Prostate gland (tissue), 2 donors: ENCODE measurements around the gene TMEM253. TPM values are rescaled to one million over a fixed set of nuclear protein-coding genes. Genes with fewer than 3 reads are reported as not detected.
A peak's percentile ranks its signal among the peaks of the same experiment; 100 is the strongest.

Source experiments
- DNase-seq: peaks from one replicate; pipeline ENCODE4 v3.0.0-alpha.2; 2019; ENCODE audit warnings: low spot score
- H3K27ac ChIP-seq, 2 donors: fragments of 200-600 bp; sonication (generic); 2 replicates each; pipeline ENCODE4 v1.5.1; 2017 to 2019
- H3K27me3 ChIP-seq: fragments of 200-600 bp; sonication (generic); replicated peaks from 2 replicates; pipeline ENCODE4 v1.5.1; 2019; ENCODE audit not compliant: insufficient read depth
- H3K36me3 ChIP-seq, 2 donors: fragments of 200-600 bp; sonication (generic); 1 replicate in 1 of 2; 2 replicates in 1 of 2; pipeline versions ENCODE4 v1.5.1 to v1.8.1; 2017 to 2019
- H3K4me1 ChIP-seq: fragments of 200-600 bp; sonication (generic); replicated peaks from 2 replicates; pipeline ENCODE4 v1.5.1; 2019
- H3K4me3 ChIP-seq, 2 donors: fragments of 200-600 bp; sonication (generic); 2 replicates each; pipeline ENCODE4 v1.5.1; 2017 to 2019
- H3K9me3 ChIP-seq: fragments of 200-600 bp; sonication (generic); 2 replicates; pipeline ENCODE4 v1.5.1; 2017
- CTCF ChIP-seq, 4 experiments: fragments of 200-600 bp in 2 of 4; fragments of 450-650 bp in 2 of 4; sonication (generic) in 2 of 4; IDR thresholded peaks; 1 replicate in 3 of 4; 2 replicates in 1 of 4; pipeline ENCODE4 v1.5.1; 2016 to 2019; ENCODE audit warnings: antibody characterized with exemption in 4 of 4, mild to moderate bottlenecking in 2 of 4, moderate library complexity in 2 of 4
- POLR2A ChIP-seq: fragments of 450-650 bp; IDR thresholded peaks from one replicate; pipeline ENCODE4 v1.6.1; 2016; ENCODE audit warnings: antibody characterized with exemption, mild to moderate bottlenecking
- POLR2AphosphoS5 ChIP-seq: sonication (generic); formaldehyde crosslinking; IDR thresholded peaks from one replicate; pipeline ENCODE4 v1.6.1; 2017; ENCODE audit warnings: antibody characterized with exemption
- WGBS: methylation state at CpG from one replicate; pipeline ENCODE4 v1.1.5; 2018; 5-methylcytosine and 5-hydroxymethylcytosine counted together
- intact Hi-C: fragments of 100-400 bp; cut with DNase I; formaldehyde crosslinking; loops from one replicate; pipeline ENCODE4 v1.14.2; 2022
- total RNA-seq, 2 donors: library from RNA; depleted of rRNA; stranded (reverse); fragments of >200 nt; gene quantifications; one replicate each; pipeline ENCODE4 v1.1.0, GENCODE V29; 2016

TMEM253 gene
- total RNA-seq, 2 donors from 2014 or later, result not detected

- peak overlapping the region; percentile 50 to 68 for H3K4me3 ChIP-seq
- H3K27me3 ChIP-seq, result no peaks in the 10 kb centered on the region
- H3K4me1 ChIP-seq, result peaks cover 5% of the 10 kb centered on the region
- H3K9me3 ChIP-seq, result no peaks in the 10 kb centered on the region
- WGBS, result 6% methylated on average over 16 of the region's 16 CpGs
- H3K36me3 ChIP-seq, result no peaks in the 10 kb centered on the region
- TF ChIP-seq CTCF (IDR thresholded peaks at IDR 0.05), result peak in 1 of 4 experiments; percentile 0
- no peak for TF ChIP-seq POLR2AphosphoS5
- peak overlapping the region; percentile 84 to 90 for H3K27ac ChIP-seq
- intact Hi-C loops, result loop anchor here (10.0 kb wide), 1 partner anchor 484 kb away; no protein-coding TSS in a partner anchor
- DNase-seq, result no peak
These were observed 1.8 kb upstream of the TMEM253 start for GRCh38 chr14:21098892-21099595.

GRCh38 chr14:21099596-21099985 is 1.3 kb upstream of the TMEM253 start:
- Histone ChIP-seq H3K36me3 (no peaks in the 10 kb centered on the region), H3K9me3 (no peaks in the 10 kb centered on the region), H3K4me3 (no peak overlapping the region), H3K27ac (peak overlapping the region; percentile 84 to 90), H3K4me1 (peaks cover 6% of the 10 kb centered on the region), H3K27me3 (no peaks in the 10 kb centered on the region)
- 67% methylated on average over 5 of the region's 5 CpGs for WGBS
- intact Hi-C loops, result loop anchor here (10.0 kb wide), 1 partner anchor 485 kb away; no protein-coding TSS in a partner anchor
- no peak for TF ChIP-seq CTCF (IDR thresholded peaks at IDR 0.05)
- TF ChIP-seq POLR2AphosphoS5, result no peak
- TF ChIP-seq POLR2A, result no peak
- DNase-seq, result no peak

GRCh38 chr14:21101802-21102413 is 1.0 kb downstream of the TMEM253 start:
- WGBS, result 86% methylated on average over 8 of the region's 8 CpGs
- Histone ChIP-seq H3K36me3 (no peaks in the 10 kb centered on the region), H3K4me1 (peaks cover 17% of the 10 kb centered on the region), H3K27me3 (no peaks in the 10 kb centered on the region), H3K27ac (no peak overlapping the region), H3K9me3 (no peaks in the 10 kb centered on the region), H3K4me3 (no peak overlapping the region)
- DNase-seq, result no peak
- no peak for TF ChIP-seq POLR2A
- no peak for TF ChIP-seq CTCF (IDR thresholded peaks at IDR 0.05)
- no peak for TF ChIP-seq POLR2AphosphoS5
- intact Hi-C loops, result loop anchor here (5.0 to 10.0 kb wide), 2 partner anchors 283 to 420 kb away; partner anchors contain the start of genes RNASE4 and SUPT16H

GRCh38 chr14:21102521-21103410 is 1.9 kb downstream of the TMEM253 start:
- Histone ChIP-seq H3K27me3 (no peaks in the 10 kb centered on the region), H3K36me3 (no peaks in the 10 kb centered on the region), H3K4me3 (peak overlapping the region; percentile 61 to 73), H3K27ac (peak overlapping the region; percentile 93 to 99), H3K9me3 (no peaks in the 10 kb centered on the region), H3K4me1 (peaks cover 17% of the 10 kb centered on the region)
- TF ChIP-seq POLR2A (no peak), POLR2AphosphoS5 (no peak), CTCF (IDR thresholded peaks at IDR 0.05) (no peak)
- WGBS, result 18% methylated on average over 9 of the region's 9 CpGs
- DNase-seq, result no peak
- intact Hi-C loops, result loop anchor here (5.0 to 10.0 kb wide), 2 partner anchors 282 to 420 kb away; partner anchors contain the start of genes RNASE4 and SUPT16H
